ENCODE data around the gene MVB12B.

DNA sequence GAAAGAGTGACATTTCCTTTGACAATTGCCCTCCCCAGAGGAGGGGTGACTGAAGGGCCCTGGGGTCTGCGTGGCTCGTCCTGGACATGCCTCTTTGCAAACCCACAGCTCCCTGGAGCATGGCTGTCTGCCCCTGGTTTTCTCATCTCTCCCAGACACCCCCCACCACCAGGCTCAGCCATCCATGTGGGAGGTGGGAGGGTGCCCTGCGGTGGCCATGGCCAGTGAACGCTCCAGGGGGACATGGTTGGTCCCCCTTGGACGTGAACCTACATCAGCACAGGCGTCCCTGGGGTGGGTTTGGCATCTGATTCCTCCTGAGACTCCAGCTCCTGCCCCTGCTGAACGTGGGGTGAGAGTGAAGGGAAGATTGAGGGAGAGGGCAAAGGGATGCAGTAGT lies 219.4 kb downstream of the MVB12B start:
- TF ChIP-seq, protein P1, sequence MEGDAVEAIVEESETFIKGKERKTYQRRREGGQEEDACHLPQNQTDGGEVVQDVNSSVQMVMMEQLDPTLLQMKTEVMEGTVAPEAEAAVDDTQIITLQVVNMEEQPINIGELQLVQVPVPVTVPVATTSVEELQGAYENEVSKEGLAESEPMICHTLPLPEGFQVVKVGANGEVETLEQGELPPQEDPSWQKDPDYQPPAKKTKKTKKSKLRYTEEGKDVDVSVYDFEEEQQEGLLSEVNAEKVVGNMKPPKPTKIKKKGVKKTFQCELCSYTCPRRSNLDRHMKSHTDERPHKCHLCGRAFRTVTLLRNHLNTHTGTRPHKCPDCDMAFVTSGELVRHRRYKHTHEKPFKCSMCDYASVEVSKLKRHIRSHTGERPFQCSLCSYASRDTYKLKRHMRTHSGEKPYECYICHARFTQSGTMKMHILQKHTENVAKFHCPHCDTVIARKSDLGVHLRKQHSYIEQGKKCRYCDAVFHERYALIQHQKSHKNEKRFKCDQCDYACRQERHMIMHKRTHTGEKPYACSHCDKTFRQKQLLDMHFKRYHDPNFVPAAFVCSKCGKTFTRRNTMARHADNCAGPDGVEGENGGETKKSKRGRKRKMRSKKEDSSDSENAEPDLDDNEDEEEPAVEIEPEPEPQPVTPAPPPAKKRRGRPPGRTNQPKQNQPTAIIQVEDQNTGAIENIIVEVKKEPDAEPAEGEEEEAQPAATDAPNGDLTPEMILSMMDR (IDR thresholded peaks at IDR 0.05; ENCODE audit: low read depth, low read length), result no peak
- TF ChIP-seq MYC (IDR thresholded peaks at IDR 0.05; ENCODE audit: low read depth, low read length), result no peak
